ENCODE data around the gene CARD14.
A peak's percentile ranks its signal among the peaks of the same experiment; 100 is the strongest.
"Not testable (repeated sequence)": the region's sequence is repeated elsewhere in the genome, so short reads cannot be mapped to it uniquely, and the experiment has no call there.

Gene CARD14

DNA sequence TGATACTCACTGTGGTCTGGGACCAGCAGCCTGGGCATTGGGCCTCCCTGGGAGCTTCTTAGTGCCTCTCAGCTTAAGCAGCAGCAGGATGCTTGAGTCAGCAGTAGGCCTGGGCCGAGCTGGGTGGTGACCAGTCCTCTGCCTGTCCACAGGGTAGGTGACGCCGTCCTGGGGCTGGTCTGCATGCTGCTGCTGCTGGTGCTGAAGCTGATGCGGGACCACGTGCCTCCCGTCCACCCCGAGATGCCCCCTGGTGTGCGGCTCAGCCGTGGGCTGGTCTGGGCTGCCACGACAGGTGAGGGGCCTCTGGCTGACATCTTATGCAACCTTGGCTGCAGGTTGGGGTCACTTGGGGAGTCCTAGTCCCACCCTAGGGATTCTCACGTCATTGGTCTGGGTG, 57.8 kb downstream of the CARD14 start:
- DNase-seq: no peak

DNA sequence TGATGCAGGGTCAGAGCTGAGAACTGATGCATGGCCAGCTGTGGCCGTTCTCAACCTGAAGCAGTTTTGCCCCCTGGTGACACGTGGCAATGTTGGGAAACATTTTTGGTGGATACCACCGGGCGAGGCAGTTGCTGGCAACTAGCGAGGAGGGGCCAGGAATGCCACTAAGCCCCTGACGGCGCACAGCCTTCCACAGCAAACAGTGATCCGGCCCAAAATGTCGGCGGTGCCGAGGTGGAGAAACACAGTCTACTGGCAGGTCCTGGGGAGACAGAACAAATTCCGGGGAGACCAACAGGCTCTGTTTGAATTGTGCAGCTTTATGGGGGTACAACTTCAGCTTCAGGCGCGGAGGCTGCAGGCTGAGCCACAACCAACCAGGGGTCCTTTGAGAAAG, 58.6 kb downstream of the CARD14 start:
- DNase-seq: no peak

DNA sequence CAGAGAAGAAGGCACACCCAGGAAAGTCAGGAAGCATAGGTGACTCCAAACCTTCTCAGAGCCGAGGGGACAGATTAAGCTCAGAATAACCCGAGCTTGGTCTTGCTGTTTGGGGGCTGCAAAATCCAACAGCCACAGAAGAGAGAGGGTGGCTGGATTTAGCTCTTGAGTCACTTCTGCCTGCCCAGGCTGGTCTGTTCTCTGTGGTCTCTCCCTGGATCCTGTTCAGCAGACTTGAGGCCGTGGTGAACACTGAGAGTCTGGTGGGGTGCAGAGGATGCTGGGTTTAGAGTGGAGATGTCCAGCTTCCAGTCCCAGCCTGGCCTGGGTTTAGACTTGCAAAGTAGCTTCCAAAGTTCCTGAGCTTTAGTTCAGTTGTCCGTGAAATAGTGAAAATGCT, 59.2 kb downstream of the CARD14 start:
- no peak for DNase-seq

DNA sequence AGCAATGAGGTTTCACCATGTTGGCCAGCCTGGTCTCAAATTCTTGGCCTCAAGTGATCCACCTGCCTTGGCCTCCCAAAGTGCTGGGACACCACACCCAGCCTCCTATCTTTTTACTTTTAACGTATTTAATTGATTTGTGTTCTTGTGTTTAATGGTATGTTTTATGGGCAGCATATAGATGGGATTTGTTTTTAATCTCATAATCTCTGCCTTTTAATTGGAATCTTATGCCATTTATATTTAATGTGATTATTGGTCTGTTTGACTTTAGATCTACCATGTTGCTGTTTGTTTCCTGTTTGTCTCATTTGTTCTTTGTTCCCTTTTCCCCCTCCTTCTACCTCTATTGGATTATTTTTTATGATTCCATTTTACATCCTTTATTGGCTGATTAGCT, 62.6 kb downstream of the CARD14 start:
- no peak for DNase-seq

DNA sequence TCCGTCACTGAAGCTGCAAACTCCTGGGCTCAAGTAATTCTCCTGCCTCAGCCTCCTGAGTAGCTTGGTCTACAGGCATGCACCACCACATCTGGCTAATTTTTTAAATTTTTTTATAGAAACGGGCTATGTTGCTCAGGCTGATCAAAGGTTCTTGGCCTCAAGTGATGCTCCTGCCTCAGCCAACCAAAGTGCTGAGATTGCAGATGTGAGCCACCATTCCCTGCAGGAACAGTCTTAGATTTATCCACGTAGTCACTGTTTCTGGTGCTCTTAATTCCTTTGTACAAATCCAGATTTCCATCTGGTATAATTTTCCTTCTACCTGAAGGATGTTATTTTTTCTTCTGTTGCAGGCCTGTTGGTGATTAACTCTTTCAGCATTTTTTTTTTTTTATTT, 63.4 kb downstream of the CARD14 start:
- DNase-seq: no peak

DNA sequence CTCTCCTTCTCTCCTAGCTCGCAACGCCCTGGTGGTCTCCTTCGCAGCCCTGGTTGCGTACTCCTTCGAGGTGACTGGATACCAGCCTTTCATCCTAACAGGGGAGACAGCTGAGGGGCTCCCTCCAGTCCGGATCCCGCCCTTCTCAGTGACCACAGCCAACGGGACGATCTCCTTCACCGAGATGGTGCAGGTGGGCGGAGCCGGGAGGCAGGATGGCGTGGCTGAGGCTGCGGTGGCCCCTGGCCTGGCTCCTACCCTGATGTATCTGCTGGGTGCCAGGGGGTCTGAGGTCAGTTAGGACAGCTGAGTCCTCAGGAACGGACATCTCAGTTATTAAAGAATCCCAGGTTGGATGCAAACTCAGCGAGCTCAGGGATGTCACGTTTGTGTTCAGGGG, 67.1 kb downstream of the CARD14 start:
- no peak for DNase-seq

DNA sequence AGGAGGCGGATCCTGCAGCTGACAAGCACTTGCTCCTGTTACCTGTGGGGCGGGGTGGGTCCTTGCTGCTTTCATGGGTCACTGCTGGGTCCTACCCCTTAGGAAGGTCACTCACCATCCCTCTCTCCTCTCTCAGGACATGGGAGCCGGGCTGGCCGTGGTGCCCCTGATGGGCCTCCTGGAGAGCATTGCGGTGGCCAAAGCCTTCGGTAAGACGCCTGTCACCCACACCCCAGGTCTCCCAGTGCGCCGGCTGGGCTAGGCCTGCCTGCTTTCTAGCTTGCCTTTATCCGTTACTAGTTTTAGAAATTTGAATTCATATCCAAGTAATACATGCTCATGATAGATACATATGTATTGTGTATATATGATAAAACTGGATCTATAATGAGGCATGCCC, 67.6 kb downstream of the CARD14 start:
- no peak for DNase-seq

DNA sequence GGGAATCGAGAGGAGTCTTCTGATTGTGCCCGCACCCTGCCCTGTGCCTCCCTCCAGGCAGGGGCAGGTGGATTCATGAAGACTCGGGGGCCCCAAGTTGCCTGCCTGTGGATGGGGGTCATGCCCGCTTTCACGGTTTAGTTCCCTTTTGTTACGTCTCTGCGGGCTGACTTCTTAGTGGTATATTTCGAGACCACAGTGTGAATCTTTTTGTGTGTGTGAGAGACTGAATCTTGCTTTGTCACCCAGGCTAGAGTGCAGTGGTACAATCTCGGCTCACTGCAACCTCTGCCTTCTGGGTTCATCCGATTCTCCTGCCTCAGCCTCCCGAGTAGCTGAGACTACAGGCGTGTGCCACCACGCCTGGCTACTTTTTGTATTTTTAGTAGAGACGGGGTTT, 72.7 kb downstream of the CARD14 start:
- no peak for DNase-seq

DNA sequence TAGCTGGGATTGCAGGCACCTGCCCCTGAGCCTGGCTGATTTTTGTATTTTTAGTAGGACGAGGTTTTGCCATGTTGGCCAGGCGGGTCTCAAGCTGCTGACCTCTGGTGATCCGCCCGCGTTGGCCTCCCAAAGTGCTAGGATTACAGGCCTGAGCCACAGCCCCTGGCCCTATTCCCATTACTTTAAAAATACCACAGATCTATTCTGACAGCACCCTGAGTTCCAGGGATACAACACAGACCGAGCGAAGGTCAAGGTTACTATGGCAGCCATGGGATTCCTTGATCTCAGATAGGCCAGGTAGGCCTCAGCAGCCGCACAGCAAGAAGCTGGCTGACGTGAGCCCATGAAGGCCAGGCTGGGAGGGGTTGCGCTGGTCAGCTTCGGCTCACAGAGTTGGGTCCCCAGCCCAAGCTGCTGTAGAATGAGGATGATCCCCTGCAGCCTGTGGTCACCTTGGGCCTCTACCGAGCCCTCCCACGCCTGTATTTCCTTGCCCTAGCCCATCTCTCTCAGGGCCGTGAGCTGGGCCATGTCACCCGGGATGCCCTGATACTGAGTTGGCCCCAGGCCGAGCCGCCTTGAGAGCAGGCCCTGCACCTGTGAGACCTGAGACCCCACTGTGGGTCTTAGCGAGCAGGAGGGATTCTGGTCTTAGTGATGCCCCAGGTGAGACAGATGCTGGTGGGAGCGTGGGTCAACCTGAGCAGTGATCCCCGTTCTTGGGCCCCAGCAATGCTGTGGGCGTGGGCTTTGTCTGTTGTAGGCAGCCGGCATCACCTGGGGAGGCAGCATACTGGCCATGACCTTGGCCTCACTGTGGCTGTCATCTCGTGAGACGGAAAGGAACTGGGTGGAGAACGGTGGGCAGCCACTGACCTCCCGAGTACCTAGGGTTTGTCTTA, 74.0 kb downstream of the CARD14 start:
- no peak for DNase-seq

DNA sequence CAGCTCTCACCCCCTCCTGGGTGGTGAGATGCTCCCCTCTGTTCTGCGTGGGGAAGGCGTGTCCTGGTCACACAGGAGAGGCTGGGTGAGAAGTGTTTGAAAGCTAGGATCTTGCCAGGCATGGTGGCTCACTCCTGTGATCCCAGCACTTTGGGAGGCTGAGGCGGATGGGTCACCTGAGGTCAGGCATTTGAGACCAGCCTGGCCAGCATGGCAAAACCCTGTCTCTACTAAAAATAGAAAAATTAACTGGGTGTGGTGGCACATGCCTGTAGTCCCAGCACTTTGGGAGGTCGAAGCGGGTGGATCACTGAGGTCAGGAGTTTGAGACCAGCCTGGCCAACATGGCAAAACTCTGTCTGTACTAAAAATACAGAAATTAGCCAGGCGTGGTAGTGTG, 74.6 kb downstream of the CARD14 start:
- DNase-seq: not testable (repeated sequence)

DNA sequence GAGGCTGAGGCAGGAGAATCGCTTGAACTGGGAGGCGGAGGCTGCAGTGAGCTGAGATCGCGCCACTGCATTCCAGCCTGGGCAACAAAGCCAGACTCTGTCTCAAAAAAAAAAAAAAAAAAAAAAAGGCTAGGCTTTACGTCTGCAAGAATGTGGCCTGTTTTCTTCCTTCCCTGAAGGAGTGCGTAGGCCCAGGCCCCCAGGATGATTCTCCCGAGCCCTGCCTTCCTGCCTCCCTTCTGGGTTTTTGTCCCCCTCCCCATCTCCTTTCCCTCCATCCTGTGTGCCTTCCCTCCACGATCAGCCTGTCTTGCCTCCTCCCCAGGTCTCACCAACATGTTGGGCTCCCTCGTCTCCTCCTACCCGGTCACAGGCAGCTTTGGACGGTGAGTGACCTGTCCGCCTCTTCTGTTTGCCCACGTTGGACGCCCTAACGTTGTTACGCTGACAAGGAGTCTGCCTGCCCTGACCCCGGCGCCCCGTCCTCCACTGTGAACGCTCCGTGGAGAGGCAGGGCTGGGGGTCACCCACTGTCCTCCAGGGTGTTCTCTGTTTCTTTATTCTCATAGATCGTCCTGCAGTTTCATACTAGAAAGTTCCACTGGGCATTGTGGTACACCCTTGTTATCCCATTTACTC, 75.2 kb downstream of the CARD14 start:
- DNase-seq: no peak

DNA sequence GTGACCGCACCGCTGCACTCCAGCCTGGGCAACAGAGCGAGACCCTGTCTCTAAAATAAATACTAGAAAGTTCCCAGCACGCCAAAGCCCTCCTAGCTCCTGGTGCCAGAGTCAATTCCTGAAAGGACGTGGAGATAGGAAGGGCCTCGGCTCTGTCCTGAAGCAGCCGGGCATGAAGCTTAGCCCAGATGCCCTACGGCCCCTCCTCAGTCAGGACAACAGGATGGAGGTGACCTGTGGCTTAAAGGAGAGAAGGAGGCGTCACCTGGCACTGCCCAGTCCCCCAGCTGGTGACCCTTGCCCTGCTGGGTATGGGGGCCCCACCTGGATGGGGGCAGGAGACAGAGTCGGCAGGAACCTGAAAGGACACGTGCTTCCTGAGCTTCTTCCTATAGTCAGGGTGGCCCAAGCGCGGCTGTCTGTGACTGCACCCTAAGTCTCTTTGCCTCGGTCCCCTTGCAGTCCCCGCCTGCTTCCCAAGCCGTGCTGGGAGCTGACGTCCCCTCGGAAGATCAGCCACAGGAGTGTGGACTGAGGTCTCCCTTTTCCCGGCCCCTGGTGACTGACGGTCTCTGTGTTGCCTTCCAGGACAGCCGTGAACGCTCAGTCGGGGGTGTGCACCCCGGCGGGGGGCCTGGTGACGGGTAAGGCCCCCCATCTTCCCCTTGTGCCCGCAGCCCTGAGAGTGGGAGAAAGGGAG, 75.9 kb downstream of the CARD14 start:
- no peak for DNase-seq

DNA sequence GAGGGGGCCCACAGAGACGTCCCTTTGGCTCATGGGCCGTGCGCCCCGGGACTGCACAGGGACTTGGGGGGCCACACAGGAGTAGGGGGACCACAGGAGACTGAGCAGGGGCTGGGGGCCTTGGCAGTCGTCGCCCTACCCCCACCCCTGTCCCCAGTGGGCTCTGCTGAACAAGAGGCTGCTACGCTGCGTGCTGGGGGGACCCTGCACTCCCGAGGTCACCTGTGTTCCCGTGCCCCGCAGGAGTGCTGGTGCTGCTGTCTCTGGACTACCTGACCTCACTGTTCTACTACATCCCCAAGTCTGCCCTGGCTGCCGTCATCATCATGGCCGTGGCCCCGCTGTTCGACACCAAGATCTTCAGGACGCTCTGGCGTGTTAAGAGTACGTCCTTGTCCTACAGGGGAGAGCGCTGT, 76.4 kb downstream of the CARD14 start:
- no peak for DNase-seq

DNA sequence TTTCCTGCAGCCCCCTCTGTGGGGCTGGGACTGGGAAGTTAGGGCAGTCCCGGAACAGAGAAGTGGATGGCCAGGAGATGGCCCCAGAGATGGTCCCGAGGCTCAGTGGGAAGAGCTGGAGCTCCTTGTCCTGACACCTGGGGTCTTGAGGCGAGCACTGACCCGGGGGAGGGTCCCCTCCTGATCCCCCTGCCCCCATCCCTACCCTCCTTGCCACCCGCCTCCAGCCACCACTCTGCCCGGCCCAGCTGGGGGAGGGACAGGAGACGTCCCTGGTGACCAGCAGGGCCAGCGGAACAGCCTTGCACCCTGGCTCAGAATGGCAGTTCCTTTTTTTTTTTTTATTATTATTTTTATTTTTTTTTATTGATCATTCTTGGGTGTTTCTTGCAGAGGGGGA, 76.9 kb downstream of the CARD14 start:
- no peak for DNase-seq

DNA sequence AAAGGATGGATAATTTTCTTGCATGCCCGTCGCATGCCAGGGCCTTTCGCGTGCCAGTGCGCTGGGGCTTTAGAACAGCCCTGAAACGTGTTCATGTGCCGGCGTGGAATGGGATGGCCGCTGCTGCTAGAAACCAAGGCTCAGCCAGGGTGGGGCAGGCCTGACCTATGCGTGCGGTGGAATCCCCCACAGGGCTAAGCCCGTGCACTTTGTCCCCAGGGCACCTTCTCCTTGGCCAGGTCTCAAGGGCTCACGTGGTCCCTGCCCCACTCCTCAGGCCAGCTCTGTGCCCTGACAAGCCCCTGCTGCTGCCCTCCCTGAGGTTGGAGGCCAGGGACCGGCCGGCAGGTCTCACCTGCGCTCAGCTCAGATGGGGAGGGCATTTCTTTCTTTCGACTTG, 77.7 kb downstream of the CARD14 start:
- no peak for DNase-seq

DNA sequence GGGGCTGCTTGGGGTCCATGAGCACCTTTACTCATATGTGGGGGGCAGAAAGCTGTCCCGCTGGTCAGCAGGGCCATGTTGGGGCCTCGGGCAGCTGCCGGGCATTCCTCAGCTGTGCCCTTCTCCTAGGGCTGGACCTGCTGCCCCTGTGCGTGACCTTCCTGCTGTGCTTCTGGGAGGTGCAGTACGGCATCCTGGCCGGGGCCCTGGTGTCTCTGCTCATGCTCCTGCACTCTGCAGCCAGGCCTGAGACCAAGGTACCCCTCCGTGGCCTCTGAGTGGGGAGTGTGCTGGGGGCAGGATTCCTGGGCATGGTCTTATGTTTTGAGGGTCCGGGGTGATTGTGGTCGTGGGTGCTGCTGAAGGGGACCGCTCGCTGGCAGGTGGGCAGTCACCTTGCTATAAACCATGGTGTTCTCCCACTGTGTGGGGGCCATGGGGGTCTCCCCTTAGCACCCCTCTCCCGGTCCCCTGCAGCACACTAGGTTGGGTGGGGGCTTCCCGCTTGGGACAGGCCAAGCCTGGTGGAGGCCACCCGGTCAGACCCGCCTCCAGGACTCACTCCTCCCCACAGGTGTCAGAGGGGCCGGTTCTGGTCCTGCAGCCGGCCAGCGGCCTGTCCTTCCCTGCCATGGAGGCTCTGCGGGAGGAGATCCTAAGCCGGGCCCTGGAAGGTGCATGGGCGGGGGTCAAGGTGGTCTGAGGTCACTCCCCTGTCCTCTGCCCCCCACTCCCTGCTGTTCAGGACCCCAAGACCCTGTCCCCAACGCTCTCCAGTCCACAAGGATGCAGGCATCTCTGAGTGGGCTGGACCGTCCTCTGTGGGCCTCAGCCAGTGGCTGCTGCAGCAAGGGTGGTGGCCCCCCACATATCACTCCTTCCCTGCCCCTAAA, 78.4 kb downstream of the CARD14 start:
- no peak for DNase-seq

DNA sequence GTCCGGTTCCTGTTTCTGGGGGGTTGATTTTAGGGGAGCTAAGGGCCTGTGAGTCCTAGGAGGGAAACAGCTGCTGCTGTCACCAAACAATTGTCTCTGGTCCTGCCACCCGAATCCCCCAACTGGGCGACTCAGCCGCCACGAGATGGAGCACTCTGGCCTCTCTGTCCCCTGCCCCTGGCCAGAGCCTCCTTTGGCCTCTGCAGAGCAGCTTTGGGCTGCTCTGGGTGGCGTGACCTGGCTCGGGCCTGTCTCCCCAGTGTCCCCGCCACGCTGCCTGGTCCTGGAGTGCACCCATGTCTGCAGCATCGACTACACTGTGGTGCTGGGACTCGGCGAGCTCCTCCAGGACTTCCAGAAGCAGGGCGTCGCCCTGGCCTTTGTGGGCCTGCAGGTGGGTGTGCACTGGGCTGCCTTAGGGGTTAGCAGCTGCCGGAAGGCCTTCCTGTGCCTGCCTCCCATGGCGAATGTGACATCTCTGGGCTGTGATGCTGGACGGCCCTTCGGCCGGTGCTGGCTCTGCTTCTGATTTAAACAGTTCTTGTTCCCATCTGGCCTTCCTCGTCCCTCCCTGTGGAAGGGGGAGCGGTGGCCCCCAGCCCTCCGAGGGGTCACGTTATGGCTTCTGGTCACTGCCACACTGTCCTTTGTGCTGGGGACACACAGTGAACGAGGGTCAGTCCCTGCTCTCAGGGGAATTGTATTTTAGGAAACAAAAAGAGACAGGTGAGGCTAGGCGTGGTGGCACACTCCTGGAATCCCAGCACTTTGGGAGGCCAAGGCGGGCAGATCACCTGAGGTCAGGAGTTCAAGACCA, 79.3 kb downstream of the CARD14 start:
- DNase-seq: no peak

DNA sequence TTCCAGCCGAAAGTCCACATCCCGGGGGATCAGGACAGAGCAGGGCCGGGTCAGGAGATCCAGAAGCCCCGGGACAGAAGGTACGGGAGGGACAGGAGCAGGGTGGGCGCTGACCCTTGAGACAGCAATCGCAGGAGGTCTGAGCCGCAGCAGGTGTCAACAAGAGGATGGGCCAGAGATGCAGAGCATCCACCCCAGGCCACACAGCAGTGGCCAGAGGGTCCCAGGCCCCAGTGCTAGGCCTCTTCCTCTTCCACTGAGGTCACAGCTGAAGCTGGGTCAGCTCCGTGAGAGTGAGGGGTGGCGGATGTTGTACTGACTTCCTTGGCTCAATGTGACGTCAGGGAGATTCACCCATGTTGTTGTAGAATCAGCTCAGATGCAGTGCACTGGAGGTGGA, 82.1 kb downstream of the CARD14 start:
- no peak for DNase-seq

DNA sequence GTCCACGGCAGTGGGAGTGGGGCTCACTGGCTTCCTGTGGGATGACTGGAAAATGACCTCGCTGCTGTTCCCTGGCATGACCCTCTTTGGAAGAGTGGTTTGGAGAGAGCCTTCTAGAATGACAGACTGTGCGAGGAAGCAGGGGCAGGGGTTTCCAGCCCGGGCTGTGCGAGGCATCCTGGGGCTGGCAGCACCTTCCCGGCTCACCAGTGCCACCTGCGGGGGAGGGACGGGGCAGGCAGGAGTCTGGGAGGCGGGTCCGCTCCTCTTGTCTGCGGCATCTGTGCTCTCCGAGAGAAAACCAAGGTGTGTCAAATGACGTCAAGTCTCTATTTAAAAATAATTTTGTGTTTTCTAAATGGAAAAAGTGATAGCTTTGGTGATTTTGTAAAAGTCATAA, 83.0 kb downstream of the CARD14 start:
- peak; percentile 84 for DNase-seq

DNA sequence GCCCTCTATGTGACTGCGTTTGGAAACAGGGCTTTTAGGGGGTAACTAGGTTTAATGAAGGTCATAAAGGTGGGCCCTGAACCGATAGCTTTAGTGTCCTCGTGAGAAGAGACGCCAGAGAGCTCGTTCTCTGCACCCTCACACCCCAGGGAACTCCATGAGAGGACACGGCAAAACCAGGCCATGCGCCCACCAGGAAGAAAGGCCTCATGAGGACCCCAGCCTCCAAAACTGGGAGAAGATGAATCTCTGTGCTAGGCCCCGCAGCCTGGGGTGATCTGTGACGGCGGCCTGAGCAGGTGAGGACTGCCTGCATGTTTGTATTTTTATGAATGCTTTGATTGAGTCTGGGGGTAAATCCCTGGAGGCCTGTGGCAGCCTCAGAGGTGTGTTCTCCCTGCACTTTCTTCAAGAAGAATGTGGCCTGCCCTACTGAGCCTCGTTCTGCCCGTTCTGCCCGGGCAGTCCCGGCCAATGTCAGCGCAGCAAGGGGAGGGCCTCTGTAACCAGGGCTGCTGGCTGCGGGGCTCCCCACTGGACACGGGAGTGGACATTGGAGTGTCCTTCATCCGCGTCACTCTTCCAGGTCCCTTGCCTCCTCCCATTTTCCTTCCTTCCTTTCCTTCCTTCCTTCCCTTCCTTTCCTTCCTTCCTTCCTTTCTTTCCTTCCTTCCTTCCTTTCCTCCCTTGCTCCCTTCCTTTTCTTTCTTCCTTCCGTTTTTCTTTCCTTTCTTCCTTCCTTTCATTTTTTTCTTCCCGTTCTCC, 84.0 kb downstream of the CARD14 start:
- no peak for DNase-seq

Measured in central memory CD4-positive, alpha-beta T cell (primary cell).